AG08396 (cell line): ENCODE measurements around the gene THSD4.
A peak's percentile ranks its signal among the peaks of the same experiment; 100 is the strongest.

Experiments used
- DNase-seq: peaks from one replicate; pipeline ENCODE4 v3.0.0; 2012; ENCODE audit warnings: low spot score, mixed read lengths

Gene THSD4

GRCh38 chr15:71225851-71226250, 110.6 kb downstream of the THSD4 start:
- no peak for DNase-seq

- DNase-seq: no peak
Measured at GRCh38 chr15:71226536-71227455, 111.5 kb downstream of the THSD4 start.

DNA sequence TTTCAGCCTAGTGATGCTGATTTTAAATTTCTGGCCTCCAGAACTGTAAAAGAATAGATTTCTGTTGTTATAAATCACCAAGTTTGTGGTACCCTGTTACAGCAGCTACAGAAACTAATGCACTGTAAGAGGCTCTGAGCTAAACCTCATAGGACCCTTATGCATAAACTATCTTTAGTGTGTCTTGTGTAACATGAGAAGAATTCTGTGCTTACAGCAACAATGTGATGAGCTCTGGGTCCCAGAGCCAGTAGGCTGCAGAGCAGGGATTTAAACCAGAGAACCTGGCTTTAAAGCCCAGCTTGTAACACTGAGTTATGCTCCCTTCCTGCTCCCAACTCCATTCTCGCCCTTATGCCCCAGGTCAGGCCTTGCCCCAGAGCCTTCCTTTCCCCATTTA, 113.1 kb downstream of the THSD4 start:
- no peak for DNase-seq

- no peak for DNase-seq
Measured at GRCh38 chr15:71230303-71230702, 115.0 kb downstream of the THSD4 start.

- DNase-seq: no peak
Measured at GRCh38 chr15:71231758-71232157, 116.5 kb downstream of the THSD4 start.

DNA sequence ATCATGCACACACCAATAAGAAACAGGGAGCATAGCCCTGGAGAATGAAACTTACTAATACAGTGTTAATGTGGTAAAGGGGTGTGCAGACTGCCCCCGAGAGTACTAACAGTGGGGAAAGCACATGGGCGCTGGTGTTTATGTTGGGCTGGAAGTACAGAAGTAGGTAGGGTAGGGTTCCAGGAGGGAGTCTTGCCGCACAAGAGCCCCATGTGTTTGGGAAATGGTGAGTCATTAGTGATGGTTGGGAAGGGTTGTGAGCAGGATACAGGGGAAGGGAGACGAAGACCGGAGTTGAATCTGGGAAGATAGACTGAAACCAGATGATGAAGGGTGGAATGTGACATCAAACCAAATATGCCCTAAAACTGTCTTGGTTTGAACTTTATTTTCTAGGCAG, 117.1 kb downstream of the THSD4 start:
- DNase-seq: no peak

DNA sequence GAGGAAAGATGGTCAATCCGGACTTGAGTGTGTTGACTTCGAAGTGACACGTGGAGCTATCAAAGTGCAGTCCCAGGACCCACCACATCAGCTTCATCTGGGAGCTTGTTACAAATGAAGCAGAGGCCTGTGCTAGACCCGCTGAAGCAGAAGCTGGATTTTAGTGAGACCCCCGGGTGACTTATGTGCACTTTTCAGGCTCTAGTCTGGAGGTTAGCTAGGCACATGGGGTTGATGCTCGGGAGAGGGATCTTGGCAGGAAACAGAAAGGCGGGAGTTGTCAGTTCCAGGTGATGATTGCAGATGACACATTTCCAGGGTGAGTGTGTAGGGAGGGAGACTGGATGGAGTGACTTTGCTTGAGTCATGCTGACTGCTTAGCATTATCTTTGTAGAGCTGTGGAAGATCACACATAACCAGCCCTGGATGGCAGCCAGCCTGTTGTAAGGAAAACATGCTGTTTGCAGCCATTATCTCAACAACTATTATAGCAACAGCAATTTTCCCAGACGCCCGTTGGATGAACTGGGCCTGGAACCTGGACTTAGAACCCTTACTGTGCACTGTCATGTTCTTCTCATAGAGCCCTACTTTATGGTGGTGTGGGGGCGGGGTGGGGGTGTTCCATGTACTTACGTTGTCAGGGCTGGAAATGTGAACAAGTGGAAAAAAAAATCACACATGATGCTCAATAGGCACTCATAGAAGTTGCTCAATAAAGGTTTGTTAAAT, 122.4 kb downstream of the THSD4 start:
- peak; percentile 52 for DNase-seq

- no peak for DNase-seq
Measured at GRCh38 chr15:71238926-71239325, 123.7 kb downstream of the THSD4 start.

DNA sequence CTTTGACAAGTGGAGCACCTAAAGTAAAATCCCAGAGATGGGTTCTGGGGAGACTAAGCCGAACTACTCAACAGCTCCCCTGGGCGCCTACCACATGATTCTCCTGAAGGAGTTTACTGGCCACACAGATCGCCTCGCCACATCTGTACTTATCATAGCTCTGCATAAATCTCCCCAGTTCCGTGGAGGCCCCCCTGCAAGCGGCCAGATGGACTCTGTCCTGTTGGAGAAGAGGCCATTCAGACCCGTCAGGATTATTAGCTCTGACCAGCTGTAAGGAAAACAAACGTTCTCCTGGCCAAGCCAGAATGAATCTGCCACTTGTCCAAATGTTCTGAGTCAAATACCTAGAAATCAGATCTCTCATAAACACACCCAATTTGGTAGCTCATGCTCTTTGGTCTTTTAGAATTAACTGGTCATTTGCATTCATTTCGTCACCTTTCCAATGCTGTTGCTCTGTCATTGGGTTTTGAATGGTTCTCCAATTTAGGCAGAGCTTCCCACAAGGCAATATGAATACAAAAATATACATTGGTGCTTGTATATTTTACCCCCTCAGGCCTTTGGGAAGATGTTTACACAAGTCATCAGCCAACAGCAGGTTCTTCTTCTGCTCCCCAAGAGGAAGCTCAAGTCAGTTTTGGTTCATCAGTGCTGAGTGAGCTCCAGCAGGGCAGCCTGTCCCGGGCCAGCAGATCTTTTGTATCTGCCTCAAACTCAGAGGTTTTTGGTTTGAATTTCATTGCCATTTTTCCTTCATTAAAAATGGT, 124.5 kb downstream of the THSD4 start:
- DNase-seq: no peak

GRCh38 chr15:71242292-71242691, 127.0 kb downstream of the THSD4 start:
- no peak for DNase-seq

- DNase-seq: no peak
Measured at GRCh38 chr15:71244250-71244649, 129.0 kb downstream of the THSD4 start.

GRCh38 chr15:71245588-71245987, 130.3 kb downstream of the THSD4 start:
- no peak for DNase-seq

DNA sequence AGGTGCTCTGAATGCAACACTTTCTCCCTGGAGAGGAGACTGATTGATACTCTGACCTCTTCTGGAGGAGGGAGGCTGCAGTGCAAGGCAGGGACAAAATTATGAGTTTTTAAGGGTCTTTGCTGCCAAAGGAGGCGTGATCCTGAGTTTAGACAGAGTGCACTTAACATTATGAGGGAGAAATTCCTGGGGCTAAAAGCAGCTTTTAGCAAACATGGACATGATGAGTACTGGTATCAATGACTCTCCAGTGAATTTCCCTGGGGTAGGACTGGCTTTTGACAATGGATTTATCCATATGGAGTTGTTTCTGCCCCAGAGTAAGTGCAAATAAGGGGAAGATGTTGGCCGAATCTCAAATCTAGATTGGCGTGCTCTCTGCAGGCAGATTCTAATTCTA, 133.1 kb downstream of the THSD4 start:
- no peak for DNase-seq

DNA sequence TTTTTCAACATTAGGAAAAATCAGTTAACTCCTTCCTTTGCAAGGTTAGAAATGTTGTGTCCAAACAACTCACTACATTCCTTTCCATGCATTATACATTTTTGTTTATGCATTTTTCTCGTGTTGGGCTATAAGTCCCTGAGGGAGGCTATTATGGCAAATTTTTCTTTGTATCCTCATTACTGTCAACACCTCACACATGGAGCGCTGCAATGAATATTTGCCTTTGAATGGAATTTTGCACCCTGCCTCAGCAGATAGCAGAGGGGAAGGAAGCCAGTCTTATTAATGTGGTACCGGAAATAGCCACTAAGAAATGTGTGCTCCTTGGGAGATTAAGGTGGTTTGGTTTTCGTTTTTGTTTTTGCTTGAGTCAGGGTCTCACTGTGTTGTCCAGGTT, 134.7 kb downstream of the THSD4 start:
- no peak for DNase-seq

GRCh38 chr15:71250936-71251583, 135.8 kb downstream of the THSD4 start:
- no peak for DNase-seq

GRCh38 chr15:71251584-71252043, 136.3 kb downstream of the THSD4 start:
- no peak for DNase-seq

- no peak for DNase-seq
Measured at GRCh38 chr15:71252044-71252739, 136.9 kb downstream of the THSD4 start.

DNA sequence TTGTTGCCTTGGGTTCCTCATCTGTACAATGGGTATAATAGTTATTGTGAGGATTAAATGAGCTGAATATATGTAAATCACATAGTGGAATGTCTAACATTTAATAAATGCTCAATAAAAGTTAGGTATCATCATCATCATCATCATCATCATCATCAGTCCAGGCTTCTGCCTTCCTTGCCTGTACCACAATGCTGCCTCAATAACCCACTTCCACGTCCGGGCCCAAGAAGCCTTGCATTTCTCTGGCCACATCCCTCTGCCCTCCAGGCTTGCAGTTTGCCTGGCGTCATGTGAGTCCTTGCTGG, 137.4 kb downstream of the THSD4 start:
- no peak for DNase-seq

- peak; percentile 25 for DNase-seq
Measured at GRCh38 chr15:71254491-71254890, 139.2 kb downstream of the THSD4 start.

DNA sequence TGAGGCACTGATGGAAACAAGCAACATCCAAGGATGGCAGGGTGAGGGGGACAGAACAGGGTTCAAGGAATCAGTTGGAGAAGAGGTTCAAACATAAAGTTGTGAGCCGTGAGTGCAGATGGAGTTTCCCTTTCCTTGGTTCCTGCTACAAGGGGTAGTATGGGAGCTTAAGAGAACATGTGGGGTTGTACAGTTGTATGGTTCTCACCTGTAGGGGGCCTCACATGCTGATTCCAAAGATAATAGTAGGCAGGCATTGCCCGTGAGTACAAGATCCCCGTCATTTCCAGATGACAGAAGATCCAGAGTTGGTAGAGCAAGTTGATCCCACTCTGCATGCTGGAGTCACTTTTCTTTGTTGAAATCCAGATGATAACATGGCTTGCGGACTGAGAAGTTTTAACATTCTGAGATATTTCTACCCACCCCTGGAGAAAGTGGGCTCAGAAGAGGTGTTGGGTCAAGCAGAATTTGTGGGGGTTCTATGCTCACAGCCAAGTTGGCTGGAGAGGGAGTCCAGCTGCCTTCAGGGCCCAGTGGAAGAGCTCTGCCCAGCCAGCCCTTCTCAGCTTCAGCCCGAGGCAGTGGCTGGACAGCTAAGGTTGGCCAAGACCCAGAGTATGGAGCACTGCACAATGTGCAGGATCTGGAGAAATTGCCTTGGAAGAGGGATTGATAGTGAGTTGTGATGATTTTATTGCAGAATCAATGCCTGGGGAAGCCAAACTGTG, 141.8 kb downstream of the THSD4 start:
- DNase-seq: no peak

DNA sequence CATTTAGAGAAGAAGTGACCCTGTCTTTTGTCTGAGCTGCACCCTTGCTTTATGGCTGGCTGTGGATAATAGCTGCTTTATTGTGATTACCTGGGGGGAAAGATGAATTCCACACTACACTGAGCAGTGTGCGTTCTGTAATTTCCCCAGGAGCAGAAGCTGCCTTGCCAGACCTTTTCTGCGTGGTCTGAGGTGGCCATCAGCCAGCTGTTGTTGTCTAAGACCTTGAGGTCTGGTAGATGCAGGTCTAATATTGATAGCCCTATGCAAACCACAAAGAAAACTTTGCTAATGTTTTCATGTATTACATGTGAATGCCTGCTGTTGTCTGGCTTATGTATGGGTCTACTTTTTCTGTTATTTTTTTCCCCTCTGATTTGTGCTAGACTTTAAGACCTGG, 144.6 kb downstream of the THSD4 start:
- no peak for DNase-seq
